GM10847 (cell line): ENCODE measurements around the gene VAC14.

Source experiments
- POLR2A ChIP-seq: IDR thresholded peaks from 2 replicates; pipeline ENCODE4 v1.6.1; 2011; ENCODE audit not compliant: insufficient read length; ENCODE audit errors: extremely low read depth

VAC14 gene

DNA sequence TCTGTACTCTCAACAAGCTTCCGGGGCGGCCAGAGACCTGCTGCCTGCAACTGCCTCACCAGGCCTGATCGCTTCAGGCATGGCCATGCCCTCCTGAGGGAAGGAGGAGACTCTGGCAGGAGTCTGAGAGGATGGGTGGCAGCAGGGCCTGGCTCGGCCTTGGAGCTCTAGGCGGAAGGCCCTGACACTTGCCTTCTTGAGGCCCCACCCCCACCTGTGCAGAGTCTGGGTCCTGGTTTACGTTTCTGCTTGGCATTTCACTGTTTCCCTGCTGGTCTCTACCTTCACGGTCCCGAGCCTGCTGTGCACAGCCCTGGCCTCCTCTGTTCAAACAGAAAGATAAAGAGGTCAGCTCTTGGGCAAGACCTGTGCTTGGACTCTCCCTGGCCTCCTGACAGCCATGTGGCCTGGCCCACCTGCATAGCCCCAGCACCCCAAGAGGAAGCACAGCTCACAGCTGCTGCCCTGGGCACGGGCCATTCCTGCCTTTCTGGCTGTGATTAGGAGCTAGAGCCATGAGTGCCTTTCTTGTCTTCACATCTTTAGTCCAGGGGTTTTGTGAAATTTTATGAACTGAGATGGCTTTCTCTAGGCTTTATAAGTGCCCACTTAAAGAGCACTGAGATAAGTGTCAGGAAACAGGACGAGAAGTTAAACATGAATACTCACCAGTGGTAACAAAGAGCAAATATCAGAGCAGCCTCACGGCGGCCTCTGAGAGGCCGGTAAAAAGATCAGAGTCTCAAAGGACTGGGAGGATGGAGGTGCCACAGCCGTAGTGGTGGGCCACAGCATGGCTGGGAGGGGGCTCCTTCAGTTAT, 89.5 kb downstream of the VAC14 start:
- TF ChIP-seq POLR2A: no peak

DNA sequence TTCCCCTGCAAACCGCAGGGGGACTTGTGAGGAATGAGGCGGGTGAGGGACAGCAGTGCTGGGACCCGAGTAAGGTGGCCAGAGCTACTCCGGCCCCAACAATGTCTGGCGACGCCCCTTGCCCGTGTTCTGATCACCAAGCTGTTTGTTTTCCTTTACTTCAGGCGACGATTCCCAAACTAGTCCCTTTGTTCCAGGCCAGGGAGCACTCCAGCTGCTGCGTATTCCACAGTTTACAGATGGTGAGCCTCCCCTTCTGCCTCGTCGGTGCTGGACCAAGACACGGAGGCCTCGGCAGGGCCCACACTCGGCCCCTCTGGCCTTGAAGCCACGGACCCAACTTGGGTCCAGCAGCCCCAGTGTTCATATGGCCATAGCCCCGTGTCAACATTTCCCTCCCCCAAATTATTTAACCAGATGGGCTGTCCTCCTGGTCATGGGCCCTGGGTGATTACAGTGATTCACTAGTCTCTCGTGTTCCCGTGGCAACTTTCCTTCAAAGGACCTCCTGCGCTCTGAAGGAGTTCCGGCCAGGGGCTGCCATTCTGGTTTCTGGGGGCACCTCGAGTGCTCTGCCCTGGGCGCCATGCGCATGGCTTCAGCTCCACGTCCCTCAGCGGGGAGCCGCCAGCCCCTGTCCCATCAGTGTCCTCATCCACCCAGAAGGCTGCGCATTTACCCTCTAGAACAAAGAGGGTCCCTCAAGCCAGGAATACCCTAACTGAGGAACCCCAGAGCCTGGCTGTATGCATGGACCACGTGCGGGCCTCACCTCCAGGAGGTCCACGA, 90.3 kb downstream of the VAC14 start:
- no peak for TF ChIP-seq POLR2A

DNA sequence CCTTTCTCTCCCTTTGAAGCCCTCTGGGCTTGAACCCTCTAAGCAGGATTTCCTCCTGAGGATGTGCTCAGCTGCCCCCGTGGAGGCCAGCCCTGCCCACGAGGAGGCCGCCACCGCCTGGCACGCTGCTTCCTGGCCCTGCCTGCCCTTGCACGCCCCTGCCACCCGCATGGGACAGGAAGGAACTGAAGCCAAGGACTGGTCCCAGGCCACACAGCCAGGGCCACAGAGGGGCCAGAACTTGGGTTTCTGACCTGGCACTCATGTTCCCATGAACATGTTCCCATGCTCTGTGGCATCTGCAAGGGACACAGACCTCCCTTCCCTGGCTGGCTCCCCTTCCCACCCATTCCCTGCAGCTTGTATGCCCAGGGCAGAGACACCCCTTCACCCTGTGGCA, 91.0 kb downstream of the VAC14 start:
- no peak for TF ChIP-seq POLR2A

DNA sequence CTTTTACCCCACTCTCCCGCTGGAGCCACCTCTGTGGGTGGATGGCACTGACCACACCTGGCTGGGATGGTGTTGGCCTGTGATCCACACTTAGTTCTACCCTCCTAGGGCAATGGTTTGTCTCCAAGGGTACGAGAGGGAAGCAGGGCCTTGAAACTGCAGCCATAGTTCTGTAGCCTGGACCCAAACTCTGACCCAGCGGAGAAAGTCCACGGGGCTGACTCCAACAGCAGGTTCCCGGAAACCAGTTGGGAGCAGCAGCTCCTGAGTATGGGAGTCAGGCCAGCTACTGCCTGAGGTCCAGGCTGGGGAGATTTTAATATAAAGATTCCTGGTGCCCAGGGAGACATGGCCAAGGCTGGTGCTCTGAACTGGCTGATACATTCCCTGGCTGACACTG, 91.5 kb downstream of the VAC14 start:
- TF ChIP-seq POLR2A: no peak

GRCh38 chr16:70708366-70709246, 92.4 kb downstream of the VAC14 start:
- no peak for TF ChIP-seq POLR2A

GRCh38 chr16:70706948-70707465, 94.0 kb downstream of the VAC14 start:
- no peak for TF ChIP-seq POLR2A

GRCh38 chr16:70705056-70705455, 95.9 kb downstream of the VAC14 start:
- TF ChIP-seq POLR2A: no peak

- TF ChIP-seq POLR2A: no peak
Measured at GRCh38 chr16:70704586-70704985, 96.4 kb downstream of the VAC14 start.

DNA sequence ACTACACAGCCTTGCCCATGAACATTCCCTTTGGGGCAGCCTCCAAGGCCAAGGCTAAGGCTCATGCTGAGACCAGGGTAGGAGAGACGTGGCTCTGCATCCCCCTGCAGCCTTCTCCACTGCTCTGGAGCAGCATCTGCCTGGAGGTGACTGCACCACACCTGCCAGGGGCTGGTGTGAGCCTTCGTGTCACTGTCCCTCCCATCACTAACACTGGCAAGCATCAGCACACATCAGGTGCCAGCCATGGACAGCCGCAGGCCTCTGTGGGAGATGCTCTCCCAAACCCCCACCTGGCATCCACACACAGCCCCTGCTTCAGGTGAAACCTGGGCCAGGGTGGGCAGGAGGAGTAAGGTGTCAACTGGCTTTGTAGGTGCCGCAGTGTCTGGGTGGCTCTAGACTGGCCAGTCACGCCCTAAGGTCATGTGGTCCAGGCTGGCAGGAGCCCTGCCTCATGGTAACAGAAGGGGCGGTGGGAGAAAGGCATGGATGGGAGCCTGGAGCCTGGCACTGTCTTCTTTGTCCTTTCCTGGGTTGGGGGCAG, 97.0 kb downstream of the VAC14 start:
- no peak for TF ChIP-seq POLR2A

GRCh38 chr16:70703041-70703834, 97.7 kb downstream of the VAC14 start:
- TF ChIP-seq POLR2A: no peak

- no peak for TF ChIP-seq POLR2A
Measured at GRCh38 chr16:70702624-70703023, 98.3 kb downstream of the VAC14 start.

DNA sequence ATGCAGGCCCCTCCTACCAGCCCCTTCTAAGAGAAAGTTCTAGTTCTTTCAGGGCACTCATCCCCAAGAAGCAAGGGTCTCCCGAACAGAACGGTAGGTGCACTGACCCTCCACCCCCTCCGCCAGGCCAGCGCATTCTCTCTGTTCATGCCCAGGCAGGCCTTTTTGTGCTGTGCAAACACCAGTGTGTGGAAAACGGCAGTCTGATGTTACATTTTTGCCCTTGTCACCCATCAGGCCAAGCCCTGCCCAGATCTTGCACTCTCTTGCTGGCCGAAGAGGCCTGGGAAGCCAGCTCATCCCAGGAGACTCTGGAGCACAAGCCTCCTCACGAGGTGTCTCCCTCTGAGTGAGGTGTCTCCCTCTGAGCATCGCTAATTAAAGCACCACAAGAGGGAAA, 99.0 kb downstream of the VAC14 start:
- no peak for TF ChIP-seq POLR2A

DNA sequence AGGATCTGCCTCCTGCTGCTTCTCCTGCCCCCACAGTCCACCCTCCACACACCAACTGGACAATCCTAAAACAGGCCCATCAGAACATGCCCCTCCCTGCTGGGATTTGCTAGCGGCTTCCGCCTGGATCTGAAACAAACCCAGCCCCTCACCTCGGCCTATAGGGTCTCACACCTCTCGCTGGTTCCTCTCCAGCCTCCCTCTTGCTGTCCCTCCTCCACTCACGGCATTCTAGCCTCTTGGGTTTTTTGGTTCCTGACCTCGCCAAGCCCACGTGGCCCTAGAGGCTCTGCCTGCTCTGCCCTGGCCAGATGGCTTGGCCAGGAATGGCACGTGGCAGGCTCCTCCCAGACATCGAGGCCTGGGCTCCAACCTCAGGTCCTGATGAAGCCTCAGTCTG, 99.4 kb downstream of the VAC14 start:
- no peak for TF ChIP-seq POLR2A

DNA sequence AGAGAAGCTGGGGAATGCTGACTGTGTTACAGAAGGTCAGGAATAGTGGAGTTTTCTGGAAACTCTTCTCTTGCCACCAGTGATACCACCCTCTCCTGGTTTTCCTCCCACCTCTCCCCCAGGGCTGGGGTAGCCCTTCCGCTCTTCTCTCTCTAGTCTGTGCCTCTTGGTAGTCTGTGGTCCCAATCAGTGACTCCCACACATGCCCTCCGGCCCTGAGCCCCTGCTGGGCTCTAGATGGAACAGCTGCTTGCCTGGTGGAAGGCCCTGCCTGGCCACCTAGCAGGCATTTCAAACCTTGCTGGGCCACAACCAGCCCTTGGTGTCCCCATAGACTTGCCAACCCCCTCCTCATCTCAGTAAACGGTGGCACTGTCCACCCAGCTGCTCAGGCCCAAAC, 99.9 kb downstream of the VAC14 start:
- no peak for TF ChIP-seq POLR2A
